Inferior parietal cortex (tissue), 1 donor: ENCODE results near the gene TOM1L2.
A peak's percentile ranks its signal among the peaks of the same experiment; 100 is the strongest.
"Not testable (repeated sequence)": the region's sequence is repeated elsewhere in the genome, so short reads cannot be mapped to it uniquely, and the experiment has no call there.

ENCODE experiments used
- DNase-seq: peaks from one replicate; pipeline ENCODE4 v3.0.0-alpha.2; 2016; ENCODE audit errors: extremely low spot score

TOM1L2 gene

GRCh38 chr17:17924131-17924856 lies 47.9 kb downstream of the TOM1L2 start:
- DNase-seq, result no peak

DNA sequence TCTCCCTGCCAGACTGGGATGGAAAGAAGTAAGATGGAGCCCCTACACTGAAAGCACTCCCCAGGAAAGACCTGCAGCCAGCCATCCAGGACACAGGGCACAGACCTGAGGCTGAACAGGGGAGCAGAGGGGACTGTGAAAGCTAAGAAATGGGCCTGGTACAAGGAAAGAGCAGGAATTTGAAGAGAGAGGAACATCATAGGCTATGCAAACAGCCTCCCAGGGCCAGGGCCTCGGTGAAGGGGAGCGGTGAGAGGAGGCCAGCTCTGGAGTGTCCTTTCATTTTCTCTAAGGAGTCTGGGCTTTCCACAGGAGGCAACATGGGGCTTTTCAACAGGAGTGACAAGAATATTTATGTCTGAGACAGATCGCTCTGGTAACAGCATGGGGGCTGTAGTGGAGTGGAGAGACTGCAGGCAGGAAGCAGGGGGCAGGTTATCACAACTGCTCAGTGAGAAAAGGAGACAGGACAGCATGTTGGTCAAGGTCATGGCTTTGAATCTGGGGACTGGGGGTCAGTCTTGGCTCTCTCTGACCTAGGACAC lies 50.1 kb downstream of the TOM1L2 start:
- no peak for DNase-seq

DNA sequence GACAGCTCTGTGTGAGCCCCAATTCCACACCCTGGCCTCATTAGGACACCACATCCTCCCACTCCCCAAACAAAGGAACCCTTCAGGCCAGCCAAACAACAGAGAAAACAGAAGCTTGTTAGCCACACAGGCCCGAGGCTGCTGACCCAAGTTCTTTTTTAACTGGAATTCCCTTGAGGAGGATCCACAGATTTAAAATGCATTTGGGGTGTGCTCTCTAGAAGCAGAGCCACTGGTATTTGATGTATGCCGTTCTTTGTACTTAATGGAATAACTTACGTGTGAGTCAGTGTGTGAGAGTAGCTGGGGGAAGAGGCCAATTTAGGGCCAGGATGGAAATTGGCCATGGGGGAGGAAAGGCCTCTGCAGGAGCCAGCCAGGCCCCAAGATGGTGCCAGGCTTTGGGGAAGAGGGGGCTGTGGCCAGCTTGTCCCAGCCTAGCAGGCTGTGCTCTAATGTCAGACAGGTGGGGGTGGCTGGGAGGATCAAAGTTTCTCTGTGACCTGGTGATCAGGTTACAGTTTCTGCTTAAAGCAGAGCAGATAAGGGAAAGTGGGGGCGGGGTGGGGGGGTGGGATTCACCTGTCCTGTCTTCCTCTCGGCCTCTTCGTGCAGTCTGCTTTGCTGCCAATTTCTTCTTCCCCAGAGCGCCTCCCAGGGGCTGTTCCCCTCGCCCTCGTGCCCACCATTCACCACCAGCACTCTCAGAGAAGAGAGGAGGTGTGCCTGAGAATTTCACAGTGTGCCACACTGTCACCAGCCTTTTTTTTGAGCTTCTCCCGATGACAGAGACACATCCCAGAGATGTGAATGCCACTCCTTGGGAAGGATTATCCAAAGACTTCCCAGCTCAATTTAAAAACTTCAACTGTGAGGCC lies 50.8 kb downstream of the TOM1L2 start:
- peak; percentile 71 for DNase-seq

DNA sequence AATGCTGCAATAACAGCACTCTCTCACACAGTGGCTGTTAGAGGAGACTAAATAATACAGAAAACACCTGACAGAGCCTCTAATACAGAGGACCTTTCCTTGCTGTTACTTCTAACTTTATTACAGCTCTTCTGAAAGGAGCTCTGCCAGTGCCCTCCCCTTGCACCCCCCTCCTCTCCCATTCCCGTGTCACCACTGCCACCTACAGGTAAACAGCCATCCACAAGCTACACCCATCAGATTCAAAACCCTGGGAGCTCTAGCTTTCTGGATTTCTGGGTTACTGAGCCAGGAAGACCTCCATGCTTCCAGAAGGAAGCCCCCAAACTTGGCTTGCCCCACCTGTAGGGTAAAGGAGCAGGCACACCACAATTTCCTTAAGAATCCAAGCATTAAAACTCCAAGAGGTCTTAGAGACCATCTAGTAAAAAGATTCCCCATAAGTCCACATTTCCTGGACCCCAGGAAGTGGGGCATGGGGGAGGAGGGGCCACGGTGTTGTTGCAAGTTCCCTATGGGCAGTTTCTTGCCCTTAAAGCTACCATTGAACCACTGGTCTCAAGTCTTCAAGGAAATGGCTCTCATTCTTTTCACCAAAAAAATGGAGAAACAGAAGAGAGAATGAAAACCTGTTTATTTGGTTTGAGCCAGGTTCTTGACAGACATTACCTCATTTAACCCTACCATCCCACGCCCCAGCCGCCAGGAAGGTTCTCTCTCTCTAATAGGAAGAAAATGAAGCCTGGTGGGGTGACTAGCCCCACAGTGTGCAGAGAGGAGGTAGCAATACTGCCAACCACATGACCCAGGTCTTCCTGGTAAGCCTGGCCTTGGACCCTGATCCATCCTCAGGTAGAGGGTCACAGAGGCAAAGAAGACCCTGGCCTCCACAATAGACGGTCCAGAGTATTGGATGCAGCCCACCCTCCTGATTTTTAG lies 52.8 kb downstream of the TOM1L2 start:
- peak; percentile 78 for DNase-seq

DNA sequence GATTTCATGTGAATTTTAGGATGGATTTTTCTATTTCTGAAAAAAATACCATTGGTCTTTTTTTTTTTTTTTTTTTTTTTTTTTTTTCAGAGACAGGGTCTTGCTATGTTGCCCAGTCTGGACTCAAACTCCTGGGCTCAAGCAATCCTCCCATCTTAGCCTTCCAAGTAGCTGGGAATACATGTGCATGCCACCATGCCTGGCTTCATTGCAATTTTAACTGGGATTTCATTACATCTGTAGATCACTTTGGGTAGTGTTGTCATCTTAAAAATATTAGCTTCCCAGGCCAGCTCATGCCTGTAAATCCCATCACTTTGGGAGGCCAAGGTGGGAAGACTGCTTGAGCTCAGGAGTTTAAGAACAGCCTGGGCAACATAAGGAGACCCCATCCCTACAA lies 54.8 kb downstream of the TOM1L2 start:
- no peak for DNase-seq

DNA sequence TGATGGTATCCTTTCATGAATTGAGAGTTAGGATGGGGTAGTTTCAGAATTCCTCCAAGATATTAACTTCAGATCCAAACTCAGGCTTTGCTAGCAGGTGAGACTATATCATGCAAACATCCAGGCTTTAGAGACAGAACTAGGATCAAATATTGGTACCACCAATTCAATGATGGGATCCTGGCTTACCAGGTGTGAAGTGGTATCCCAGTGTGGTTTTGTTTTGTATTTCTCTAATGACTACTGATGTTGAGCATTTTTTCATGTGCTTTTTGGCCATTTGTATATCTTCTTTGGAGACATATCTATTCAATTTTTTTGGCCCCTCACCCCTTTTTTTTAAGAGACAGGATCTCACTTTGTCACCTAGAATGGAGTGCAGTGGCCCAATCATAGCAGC lies 57.0 kb downstream of the TOM1L2 start:
- DNase-seq, result no peak

DNA sequence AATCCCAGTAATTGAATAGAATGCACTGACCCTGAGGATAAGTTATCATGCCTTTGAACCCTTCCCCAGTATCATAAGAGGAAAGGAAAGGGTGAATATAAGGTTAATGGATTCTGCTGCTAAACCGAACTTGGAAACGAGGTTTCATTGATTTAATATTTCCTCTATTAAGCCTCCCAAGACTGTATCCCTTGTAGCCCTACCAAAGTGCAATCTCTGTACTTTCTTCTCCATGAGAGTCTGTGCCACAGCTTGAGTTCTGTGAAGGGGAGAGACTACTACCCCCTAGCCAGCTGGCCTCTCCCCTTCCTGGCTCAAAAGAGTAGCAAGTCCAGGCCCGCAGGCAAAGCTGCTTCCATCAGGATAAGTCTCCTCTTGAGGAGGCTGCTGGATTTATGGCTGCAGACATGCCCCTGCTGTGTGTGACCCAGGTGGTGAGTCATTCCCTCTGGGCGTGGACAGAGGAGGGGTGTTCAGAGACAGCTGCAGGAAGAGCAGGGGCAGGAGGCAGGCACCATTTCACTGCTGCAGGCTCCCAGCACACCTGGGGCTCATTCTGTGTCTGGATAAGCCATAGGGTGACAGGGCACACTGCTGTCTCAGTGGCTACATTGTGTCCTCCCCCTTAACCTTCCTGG lies 58.4 kb downstream of the TOM1L2 start:
- no peak for DNase-seq

DNA sequence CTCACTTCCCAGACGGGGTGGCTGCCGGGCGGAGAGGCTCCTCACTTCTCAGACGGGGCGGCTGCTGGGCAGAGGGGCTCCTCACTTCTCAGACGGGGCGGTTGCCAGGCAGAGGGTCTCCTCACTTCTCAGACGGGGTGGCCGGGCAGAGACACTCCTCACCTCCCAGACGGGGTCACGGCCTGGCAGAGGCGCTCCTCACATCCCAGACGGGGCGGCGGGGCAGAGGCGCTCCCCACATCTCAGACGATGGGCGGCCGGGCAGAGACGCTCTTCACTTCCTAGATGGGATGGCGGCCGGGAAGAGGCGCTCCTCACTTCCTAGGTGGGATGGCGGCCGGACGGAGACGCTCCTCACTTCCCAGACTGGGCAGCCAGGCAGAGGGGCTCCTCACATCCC lies 59.9 kb downstream of the TOM1L2 start:
- DNase-seq, result not testable (repeated sequence)

- no peak for DNase-seq
Measured at GRCh38 chr17:17911001-17911613, 61.1 kb downstream of the TOM1L2 start.

GRCh38 chr17:17910060-17910459 lies 62.1 kb downstream of the TOM1L2 start:
- no peak for DNase-seq

GRCh38 chr17:17909078-17909477 lies 63.1 kb downstream of the TOM1L2 start:
- no peak for DNase-seq

GRCh38 chr17:17907469-17907868 lies 64.7 kb downstream of the TOM1L2 start:
- DNase-seq, result no peak

GRCh38 chr17:17906418-17907215 lies 65.6 kb downstream of the TOM1L2 start:
- no peak for DNase-seq

GRCh38 chr17:17905036-17905320 lies 67.2 kb downstream of the TOM1L2 start:
- DNase-seq, result no peak

DNA sequence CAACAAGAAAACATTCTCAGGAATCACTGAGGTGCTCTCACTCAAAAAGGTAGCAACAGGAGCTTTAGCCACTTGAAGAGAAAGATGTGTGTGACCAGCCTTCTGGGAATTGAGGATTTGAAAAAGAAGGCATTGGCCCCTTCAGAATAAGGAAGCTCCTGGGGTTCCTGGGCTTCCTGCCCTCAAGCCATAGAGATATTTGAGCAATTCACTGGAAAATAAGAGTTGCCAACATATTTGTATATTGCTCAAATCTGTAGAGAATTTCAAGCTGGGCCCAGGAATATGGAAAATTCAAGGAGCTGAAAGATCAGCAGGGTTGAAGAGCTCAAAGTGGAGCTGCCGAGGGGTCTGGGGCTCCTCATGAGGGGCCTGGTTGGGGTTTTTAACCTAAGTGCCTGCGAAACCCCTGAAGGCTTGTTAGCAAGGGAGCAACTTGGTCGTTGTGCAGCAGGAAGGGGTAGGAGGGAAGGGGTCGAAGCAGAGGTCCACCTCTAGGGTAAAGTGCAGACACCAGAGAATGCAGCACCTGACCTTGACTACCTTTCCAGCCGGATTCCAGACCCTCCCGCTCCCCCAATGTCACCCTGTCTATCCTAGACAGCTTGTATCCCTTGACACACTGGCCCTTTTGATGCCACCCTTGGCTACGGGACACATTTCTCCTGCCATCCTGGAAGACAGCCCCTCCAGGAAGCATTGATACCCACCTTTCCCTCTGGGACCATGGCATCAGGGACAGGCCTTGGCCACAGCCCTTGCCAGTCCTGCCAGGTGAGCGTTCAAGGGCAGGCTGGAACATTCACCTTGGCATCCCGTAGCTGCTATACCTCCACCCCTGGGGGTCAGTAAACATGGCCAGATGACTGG lies 67.8 kb downstream of the TOM1L2 start:
- no peak for DNase-seq

DNA sequence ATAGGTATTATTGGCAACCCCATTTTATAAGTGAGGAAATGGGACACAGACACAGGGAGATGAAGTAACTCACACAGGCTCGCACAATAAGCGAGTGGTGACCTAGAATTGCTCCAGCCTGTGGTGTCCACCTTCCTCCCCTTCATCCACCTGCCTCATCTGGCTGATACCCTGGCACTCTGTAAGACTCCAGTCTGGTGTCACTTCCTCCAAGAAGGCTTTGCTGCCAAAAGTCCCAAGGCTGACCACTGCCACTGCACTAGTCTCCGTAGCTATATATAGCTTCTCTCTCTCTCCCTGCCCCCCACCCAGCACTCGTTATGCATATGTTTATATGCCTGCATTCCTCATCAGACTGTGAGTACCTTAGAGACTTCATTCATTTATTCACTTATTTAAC lies 69.3 kb downstream of the TOM1L2 start:
- no peak for DNase-seq

DNA sequence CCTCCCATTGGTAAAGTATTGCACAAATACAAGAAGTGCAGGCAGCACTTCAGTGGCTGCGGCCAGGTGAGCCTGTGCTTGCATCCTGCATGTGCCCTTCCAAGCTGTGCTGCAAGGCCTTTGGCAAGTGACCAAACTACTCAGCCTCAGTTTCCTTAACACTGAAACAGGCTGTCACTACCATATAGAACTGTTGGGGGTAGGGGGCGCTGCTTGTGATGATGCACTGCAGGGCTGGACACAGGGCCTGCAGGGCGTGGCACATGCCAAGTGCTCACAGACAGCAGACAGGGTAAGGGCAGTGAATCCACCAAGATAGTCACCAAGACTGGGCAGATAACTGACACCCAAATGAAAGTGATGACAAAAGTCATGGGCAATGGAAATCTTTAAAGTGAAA lies 69.8 kb downstream of the TOM1L2 start:
- no peak for DNase-seq

DNA sequence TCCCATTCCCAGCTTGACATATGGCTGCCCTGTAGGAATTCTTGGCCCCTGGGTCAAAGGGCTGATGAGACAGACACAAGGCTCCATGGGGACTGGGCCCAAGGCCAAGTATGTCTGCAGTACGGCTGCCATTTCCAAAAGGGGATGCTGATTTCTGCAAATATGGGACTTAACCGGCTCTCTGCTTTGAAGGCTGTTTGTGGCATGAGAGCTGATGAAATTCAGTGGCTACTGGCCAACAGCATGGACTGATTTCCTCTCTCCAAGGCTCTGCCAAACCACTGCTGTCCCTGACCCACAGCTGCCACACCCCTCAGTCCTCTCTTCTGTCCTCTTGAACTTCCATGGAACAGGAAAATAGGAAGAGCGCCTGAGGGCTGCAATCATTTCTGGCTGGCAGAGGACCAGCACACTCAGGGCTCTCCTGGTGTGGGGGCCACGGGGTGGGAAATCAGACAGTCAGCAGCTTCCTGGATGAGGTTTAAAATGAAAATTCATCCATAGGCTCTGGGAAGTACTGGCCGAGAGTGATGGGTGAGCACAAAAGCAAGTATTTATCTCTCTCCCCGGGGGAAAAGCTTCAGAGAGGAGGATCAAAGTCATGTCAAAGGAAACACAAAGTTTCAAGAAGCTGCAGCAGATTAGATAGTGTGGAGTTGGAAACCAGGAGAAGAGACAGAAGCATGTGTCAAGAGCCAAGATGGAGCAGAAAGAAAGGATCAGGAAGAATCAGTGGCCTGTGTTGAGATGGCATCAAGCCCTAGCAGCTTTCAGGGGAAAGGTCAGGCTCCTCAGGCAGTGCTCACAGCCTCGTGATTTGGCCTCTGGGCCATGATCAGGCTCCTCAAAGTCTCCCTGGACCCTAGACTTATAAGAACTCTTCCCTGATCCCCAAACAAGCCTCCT lies 71.3 kb downstream of the TOM1L2 start:
- no peak for DNase-seq
